GM18517 (cell line): ENCODE data around the gene EMILIN1.
"Not testable (repeated sequence)": the region's sequence is repeated elsewhere in the genome, so short reads cannot be mapped to it uniquely, and the experiment has no call there.

Source experiments
- ATAC-seq: cut with Tn5 transposase; IDR thresholded peaks from one replicate; pipeline ENCODE4 v1.9.1; 2021; ENCODE audit warnings: mild to moderate bottlenecking, moderate library complexity; ENCODE audit not compliant: unreplicated experiment

The EMILIN1 gene

DNA sequence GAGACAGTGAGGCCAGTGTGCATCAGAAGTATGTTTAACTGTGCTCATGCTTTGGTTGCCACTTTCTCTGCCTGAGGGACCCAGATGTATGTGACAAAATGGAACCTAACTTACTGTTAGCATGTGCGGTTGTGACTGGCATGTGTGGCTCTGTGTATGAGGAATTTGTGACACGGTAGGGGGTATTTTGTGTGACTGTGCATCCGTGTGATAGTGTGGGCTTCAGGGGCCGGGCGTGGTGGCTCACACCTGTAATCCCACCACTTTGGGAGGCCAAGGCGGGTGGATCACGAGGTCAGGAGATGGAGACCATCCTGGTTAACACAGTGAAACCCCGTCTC lies 40.9 kb downstream of the EMILIN1 start:
- not testable (repeated sequence) for ATAC-seq

DNA sequence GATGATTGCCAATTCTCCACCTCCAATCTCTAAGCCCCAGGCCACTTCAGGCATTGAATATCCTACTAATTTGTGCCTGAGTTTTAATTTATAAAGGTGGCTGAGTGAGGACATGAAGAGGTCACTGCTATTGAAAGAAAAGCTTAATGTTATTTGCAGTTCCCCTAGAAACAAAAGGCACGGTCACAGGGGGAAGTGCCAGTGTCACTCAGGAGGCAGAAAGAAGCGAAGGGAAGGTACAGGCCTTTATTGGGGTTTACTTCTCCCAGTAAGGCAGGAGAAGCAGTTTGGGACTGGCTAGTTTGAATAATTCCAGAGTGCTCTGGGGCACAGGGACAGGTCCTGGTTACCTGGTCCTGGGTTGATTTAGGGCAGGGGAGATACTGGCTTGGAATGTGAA lies 43.5 kb downstream of the EMILIN1 start:
- ATAC-seq = no peak

DNA sequence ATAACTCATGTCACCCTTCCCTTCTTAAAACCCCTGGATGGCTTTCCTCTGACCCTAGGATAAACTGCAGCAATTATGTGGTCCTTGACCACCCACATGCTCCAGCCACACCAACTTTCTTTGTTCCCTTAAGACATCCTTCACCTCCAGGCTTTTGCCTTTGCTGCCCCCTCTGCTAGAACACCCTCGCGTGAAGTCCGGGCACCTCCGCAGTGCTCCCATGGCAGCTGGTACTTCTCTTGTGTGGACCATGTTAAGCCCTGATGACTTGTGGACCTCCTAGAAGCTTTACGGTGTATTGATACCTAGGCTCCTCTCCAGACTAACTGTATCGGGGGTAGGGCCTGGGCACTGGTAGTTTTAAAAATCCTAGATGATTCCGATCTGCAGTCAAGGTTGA lies 44.4 kb downstream of the EMILIN1 start:
- ATAC-seq = no peak

DNA sequence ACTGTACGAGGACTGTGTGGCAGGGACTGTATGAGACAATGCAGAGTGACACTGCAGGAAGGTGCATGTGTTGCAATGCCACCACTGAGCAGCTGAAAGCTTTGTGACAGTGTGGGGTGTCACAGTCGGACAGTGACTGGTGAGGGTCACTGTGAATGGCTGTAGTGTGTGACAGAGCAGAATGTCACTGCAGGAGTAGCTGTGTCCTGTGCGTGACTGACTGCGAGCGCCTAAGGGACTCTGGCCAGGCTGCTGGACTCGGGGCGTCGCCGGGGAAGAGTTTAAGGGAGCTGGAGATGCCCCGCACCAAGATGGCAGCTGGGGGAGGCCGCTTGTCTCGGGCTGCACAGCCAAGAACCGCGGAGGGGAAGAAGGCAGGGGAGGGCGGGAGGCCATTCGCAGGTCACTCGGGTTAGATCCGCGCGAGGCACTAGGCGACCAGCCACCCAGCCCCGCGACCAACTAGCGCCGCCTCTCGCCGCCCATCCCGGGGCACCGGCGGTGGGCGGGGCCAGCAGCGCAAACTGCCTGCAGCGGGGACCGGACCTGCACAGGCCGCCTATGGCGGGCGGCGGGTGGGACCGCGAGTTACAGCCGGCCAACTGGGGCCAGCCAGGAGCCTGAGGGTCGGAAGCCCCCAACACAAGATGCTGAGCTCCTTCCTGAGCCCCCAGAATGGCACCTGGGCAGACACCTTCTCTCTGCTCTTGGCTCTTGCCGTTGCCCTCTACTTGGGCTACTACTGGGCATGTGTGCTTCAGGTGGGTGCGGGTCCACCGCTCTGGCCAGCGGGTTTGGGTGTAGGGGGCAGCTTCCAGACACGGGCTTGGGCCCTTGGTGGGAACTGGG lies 45.1 kb downstream of the EMILIN1 start, which contains the start of gene ABHD1:
ABHD1 (plus strand) TSS at position 514 of the 849 bp plus-strand sequence; CDS start at position 648, 134 bp downstream.
- no peak for ATAC-seq

DNA sequence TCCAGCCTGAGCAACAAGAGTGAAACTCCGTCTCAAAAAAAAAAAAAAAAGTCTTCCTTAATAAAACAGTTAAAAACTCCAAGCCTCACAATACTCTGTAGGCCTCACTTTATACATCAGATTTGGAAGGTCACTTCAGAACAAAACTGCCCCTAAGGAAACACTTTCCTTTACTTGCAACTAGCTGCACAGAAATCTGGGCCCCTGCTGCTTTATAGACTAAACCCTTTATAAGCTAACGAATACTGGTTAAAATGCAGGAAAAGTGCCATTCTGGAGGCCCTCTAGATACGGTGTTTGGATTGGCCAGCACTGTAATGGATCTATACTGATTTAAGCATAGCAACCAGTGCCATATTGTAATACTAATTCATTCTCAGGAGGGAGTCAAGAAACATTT lies 46.7 kb downstream of the EMILIN1 start:
- no peak for ATAC-seq

DNA sequence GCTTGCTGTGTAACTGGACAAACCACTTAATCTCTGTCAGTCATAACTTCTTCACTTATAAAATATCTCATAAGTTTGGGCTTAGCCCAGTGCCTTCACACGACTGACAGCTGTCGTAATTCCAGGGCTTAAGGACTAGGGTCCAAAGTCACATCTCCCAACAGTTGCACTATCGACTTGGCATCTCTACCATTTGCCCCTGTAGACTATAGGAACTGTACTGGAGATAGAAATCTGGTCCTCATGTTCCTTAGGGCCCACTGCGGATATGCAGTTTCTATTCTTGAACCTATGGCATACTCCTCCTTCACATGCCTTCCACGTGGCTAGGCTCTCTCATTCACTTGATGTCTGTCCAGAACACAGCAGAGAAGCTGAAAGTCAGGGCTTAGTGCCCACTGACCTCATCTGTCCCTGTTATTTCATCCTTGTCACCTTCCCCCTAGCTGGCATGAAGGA lies 47.9 kb downstream of the EMILIN1 start:
- ATAC-seq = no peak

DNA sequence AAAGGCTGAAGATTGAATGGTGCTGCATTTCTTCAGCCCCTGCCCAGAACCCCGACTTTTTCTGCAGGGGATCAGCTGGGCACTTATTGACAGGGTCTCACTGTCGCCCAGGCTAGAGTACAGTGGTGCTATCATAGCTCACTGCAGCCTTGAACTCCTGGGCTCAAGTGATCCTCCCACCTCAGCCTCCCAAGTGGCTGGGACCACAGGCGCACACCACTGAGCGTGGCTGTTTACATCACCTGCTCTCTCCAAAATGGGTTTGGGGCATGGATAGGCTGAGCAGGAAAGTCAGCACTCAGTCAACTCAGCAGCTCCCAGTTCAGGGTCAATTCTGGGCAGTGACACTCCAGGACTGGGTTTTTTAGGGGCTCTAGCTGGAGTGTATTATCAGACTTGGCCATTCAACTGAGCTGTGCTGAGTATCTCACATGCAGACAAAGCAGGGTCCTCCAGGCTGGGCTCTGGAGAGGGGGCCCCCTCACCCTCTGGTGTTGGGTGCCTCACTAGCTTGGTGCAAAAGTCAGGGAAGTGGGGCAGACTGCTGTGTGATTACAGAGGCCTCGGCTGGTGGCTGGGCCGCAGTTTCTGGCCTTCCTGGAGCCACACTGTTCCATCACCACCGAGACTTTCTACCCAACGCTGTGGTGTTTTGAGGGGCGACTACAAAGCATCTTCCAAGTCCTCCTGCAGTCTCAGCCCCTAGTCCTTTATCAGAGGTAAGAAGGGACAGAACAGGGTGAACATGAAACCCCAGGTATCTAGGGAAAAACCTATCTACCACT lies 49.7 kb downstream of the EMILIN1 start:
- no peak for ATAC-seq

DNA sequence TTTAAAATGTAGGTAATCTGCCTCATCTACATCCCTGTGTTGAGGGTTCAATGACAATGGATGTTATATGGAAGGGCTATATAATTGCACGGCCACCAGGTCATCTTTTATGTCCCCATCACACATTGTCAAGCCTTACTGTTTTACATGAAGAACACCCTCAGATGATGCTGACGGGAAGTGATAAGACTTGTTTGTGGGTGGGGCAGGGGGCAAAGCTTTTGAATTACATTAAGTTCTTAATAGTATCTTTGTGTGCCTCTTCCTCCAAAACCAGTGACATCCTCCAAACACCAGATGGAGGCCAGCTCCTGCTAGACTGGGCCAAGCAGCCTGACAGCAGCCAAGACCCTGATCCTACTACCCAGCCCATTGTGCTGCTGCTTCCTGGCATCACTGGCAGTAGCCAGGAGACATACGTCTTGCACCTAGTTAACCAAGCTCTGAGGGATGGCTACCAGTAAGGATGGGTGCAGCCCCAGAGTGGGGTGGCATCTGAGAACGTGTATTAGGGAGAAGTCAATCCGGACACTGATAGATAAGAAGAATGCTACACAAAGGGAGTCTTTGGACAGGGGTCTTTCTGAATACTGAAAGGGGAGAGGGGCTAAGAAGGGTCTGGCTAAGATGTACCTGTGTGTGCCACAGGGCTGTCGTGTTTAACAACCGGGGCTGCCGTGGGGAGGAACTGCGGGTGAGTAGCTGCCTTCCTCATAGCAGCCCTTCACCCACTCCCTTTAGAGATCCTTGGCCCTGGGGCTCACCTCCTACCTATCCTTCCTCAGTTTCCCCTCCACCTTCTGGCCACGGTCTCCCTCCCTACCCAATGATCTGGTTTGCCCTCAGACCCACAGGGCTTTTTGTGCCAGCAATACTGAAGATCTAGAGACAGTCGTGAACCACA lies 50.5 kb downstream of the EMILIN1 start:
- ATAC-seq = no peak

DNA sequence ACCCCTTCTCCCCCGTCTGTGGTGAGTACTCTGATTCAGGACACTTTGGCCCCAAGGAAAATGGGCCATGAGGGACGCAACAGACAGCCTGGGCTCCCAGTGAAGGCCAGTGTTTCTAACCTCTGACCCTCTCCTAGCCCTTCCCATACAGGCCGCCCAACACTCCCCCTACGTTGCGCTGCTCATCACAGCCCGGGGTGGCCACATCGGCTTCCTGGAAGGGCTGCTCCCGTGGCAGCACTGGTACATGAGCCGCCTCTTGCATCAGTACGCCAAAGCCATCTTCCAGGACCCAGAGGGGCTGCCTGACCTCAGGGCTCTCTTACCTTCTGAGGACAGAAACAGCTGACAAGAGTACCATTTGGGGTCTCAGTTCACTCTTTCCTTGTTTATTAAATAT lies 52.0 kb downstream of the EMILIN1 start:
- no peak for ATAC-seq

DNA sequence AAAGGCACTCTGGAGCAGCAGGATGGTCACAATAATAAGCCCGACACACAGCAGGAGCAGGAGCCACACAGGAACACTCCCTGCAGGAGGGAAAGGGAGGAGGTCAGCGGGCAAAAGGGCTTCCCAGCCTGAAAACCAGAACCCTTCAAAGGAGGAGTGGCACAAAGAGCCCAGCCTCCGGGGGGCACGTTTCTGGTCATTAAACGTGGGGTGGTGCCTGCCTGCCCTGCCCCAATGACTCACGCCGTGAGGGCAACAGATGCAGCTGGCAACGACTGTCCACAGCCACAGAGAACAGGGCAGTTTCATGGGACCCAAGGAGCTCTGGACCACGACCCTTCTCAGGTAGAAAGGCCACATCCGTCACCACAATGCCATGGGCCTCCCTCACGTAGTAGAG lies 53.0 kb downstream of the EMILIN1 start:
- ATAC-seq = no peak

DNA sequence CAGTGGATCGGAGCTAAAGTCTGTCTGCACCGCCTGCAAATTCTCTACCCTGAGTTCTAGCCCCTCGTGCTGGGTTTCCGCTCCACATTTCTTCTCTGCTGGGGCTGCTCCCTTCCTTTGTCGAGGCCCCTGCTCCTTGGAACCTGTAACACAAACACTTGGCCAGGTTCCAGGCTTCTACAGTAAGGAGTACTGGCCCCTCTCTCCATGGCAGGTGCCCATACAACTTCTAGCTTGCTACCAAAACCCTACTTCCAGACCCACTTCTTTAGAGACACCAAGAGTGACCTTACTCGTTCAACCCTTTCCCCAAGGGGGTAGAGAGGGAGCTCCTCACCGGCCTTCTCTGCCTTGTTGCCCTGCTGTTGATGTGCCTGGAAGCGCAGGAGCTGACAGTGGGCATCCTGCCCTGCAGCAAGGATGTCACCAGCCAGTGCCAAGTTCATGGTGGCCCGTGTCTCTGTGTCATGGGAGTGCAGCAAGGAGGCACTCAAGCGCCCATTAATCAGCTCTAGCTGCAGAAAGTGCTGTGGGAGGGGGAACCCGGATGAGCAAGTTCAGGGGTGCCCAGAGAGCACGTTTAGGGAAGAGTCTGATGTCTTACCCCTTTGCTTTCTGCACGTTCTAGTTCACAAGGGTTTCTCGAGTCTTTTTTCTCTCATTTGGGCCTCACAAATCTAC lies 54.9 kb downstream of the EMILIN1 start:
- no peak for ATAC-seq

DNA sequence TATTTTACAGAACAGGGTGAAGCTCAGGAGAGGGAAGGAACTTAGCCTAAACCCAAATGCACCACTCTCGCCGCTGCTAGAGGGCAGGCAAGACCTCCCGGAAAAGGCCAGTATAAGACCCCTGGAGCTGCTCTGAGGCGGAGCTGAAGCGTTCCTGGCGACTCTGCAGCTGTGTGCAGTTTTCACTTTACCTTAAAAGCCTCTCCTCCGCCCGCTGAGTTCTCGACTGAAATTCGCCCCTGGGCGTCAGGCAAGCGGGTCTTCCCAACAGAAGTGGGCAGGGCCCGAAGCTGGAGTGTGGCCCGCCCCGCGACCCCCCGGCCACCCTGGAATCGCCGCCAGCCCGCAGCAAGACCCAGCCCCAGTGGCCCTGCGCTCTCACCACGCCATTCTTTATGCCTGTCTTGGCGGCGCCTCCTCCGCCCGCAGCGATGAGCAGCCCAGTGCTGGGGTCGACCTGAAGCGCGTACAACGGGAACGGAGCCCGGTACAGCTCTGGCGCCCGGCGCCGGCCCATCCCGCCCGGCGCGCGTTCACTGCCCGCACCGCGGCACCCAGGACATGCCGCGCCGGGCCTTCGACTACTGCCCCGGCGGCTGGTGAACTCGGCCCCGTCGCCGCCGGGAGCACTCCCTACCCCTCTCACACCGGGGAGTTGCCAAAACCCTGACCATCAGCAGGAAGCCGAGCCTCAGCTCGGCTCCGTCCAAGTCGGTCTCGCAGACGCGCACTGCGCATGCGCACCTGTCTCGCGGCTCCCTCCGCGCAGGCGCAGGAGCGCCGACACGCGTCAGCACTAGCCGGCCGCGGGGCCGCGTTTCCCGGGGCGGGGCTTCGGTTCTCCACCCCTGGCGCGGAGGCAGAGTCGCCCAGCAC lies 55.7 kb downstream of the EMILIN1 start, which contains the start of gene PREB:
PREB (minus strand) TSS at position 732 of the 876 bp plus-strand sequence; CDS start at position 517, 215 bp downstream.
- ATAC-seq = peak; percentile 83

DNA sequence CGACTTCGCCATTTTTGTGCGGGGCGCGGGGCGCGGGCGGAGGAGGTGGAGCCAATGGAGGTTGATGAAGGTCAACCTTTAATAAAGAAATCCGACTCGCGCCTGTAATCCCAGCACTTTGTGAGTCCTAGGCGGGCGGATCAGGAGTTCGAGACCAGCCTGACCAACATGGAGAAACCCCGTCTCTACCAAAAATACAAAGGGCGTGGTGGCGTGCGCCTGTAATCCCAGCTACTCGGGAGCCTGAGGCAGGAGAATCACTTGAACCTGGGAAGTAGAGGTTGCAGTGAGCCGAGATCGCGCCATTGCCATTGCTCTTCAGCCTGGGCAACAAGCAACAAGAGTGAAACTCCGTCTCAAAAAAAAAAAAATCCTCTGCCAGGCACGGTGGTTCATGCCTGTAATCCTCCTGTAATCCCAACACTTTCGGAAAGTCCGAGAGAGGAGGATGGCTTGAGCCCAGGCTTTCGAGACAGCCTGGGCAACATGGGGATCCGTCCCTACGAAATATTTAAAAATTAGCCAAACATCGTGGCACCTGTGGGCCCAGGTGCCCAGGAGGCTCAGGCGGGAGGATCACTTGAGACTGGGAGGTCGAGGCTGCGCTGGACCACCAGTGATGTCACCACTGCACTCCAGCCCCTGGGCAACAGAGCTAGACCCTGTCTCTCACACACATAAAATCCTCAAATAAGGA lies 56.5 kb downstream of the EMILIN1 start:
- ATAC-seq = no peak

DNA sequence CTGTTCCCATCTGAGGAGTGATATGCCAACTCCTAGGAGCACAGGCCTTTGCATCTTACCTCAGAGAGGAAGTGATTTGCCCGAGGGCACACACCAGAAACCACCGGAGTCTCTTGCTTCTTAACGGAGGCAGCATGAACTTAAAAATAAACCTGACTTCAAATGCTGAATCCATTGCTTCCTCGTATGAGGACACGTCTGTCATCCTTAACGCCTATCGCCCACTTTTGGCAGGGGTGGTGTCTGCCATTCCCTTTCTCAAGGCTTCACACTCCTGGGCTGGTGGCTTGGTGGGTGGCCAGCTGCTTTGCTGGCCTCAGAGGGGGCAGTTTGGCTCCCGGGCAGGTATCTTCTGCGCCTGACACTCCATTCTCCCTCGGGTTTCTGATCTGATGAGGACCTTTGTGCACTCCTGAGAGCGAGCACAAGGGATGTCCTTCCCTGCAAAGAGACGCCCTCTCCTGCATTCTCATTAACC lies 57.1 kb downstream of the EMILIN1 start:
- ATAC-seq = no peak
